HEK293T (cell line): ENCODE data around the gene GATA6.

Experiments used
- ARNT ChIP-seq: fragments of 450-650 bp; IDR thresholded peaks from 2 replicates; pipeline ENCODE4 v1.6.1; 2017; ENCODE audit warnings: mild to moderate bottlenecking
- BHLHE40 ChIP-seq: fragments of 450-650 bp; IDR thresholded peaks from 2 replicates; pipeline ENCODE4 v1.6.1; 2016; ENCODE audit warnings: mild to moderate bottlenecking, moderate library complexity, borderline replicate concordance
- FOXA1 ChIP-seq: fragments of 450-650 bp; IDR thresholded peaks from 2 replicates; pipeline ENCODE4 v1.6.1; 2016; ENCODE audit warnings: mild to moderate bottlenecking
- FOXK2 ChIP-seq: fragments of 450-650 bp; IDR thresholded peaks from 2 replicates; pipeline ENCODE4 v1.6.1; 2016; ENCODE audit warnings: mild to moderate bottlenecking
- FOXM1 ChIP-seq: fragments of 450-650 bp; IDR thresholded peaks from 2 replicates; pipeline ENCODE4 v1.6.1; 2017; ENCODE audit warnings: mild to moderate bottlenecking, borderline replicate concordance
- L3MBTL2 ChIP-seq: fragments of 450-650 bp; conservative IDR thresholded peaks from 2 replicates; pipeline ENCODE4 v1.6.1; 2016; ENCODE audit warnings: mild to moderate bottlenecking
- SP1 ChIP-seq: fragments of 450-650 bp; IDR thresholded peaks from 2 replicates; pipeline ENCODE4 v1.6.1; 2017
- TARDBP ChIP-seq: fragments of 450-650 bp; IDR thresholded peaks from 2 replicates; pipeline ENCODE4 v1.6.1; 2016

DNA sequence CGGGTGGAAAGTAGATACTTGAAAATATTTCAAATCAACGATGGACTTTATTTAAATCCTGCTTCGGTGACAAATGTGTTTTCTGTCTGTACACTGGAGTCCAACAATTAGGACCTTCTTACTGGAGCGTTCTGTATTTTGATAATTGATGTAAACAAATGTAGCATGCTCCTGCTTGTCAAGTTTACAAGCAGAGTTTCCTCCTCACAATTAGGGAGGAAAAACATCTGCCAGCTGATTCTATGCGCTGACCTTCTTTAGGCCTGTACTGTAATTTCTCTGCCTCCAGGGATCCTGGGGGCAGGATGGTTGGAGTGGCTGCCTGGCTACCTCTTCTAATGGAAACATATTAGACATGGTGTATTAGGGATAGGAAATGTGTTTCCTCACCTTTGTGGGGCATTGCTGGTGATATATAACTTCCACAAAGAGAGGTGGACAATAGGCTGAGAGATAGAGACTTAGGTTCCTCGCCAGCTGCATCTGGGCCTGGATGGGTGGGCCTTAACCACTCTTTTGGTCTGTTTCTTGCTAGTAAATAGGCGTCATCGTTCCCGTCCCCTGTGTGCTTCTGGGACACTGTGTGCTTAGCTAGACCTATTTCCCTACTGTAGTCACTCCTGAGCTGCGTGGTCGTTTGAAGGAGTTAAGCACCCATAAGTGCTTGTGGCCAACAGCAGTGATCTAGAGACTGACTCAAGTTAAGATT is 19.3 kb downstream of the GATA6 start:
- TF ChIP-seq FOXM1 (no peak), FOXA1 (no peak), SP1 (no peak), FOXK2 (no peak), TARDBP (no peak), L3MBTL2 (no peak), ARNT (no peak), BHLHE40 (no peak)
